Endothelial cell of umbilical vein (primary cell): ENCODE measurements around the gene KIF4A.
"Not testable (repeated sequence)": the region's sequence is repeated elsewhere in the genome, so short reads cannot be mapped to it uniquely, and the experiment has no call there.

Source experiments
- EZH2 ChIP-seq: IDR thresholded peaks from 2 replicates; pipeline ENCODE4 v1.6.1; 2012; ENCODE audit warnings: borderline replicate concordance, low read depth, mild to moderate bottlenecking, moderate library complexity, low read length, inconsistent platforms; ENCODE audit not compliant: severe bottlenecking
- FOS ChIP-seq: IDR thresholded peaks from 2 replicates; pipeline ENCODE4 v1.6.1; 2011; ENCODE audit warnings: mild to moderate bottlenecking, low read length, moderate library complexity, borderline replicate concordance; ENCODE audit not compliant: insufficient read depth
- JUN ChIP-seq: IDR thresholded peaks from 2 replicates; pipeline ENCODE4 v1.6.1; 2011; ENCODE audit warnings: borderline replicate concordance, low read depth; ENCODE audit not compliant: insufficient read length, insufficient read depth
- POLR2A ChIP-seq: IDR thresholded peaks from 2 replicates; pipeline ENCODE4 v1.6.1; 2012; ENCODE audit warnings: low read depth, mild to moderate bottlenecking, control low read depth, low read length
- POLR2AphosphoS5 ChIP-seq: IDR thresholded peaks from 2 replicates; pipeline ENCODE4 v1.6.1; 2012; ENCODE audit warnings: low read depth, mild to moderate bottlenecking, control low read depth, low read length, moderate library complexity; ENCODE audit not compliant: insufficient read depth
- TF ChIP-seq, protein P1 (sequence below), 2 donors: IDR thresholded peaks; 1 replicate in 1 of 2; 2 replicates in 1 of 2; pipeline ENCODE4 v1.5.1; 2011; ENCODE audit warnings: low read length in 2 of 2, mild to moderate bottlenecking in 2 of 2, moderate library complexity in 2 of 2, control low read depth in 1 of 2, inconsistent platforms in 1 of 2, low read depth in 1 of 2; ENCODE audit not compliant: insufficient read depth in 1 of 2; ENCODE audit errors: extremely low read depth in 1 of 2
- TF ChIP-seq, protein P2 (sequence below): IDR thresholded peaks from 2 replicates; pipeline ENCODE4 v1.6.1; 2011; ENCODE audit not compliant: insufficient read depth, insufficient read length

DNA sequence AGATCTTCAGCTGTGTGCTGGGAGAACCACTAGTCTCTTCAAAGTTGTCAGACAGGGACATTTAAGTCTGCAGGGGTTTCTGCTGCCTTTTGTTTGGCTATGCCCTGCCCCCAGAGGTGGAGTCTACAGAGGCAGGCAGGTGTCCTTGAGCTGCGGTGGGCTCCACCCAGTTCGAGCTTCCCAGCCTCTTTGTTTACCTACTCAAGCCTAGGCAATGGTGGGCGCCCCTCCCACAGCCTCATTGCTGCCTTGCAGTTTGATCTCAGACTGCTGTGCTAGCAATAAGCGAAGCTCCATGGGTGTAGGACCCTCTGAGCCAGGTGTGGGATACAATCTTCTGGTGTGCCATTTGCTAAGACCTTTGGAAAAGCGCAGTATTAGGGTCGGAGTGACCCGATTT, 78.8 kb downstream of the KIF4A start:
- TF ChIP-seq, protein P1, sequence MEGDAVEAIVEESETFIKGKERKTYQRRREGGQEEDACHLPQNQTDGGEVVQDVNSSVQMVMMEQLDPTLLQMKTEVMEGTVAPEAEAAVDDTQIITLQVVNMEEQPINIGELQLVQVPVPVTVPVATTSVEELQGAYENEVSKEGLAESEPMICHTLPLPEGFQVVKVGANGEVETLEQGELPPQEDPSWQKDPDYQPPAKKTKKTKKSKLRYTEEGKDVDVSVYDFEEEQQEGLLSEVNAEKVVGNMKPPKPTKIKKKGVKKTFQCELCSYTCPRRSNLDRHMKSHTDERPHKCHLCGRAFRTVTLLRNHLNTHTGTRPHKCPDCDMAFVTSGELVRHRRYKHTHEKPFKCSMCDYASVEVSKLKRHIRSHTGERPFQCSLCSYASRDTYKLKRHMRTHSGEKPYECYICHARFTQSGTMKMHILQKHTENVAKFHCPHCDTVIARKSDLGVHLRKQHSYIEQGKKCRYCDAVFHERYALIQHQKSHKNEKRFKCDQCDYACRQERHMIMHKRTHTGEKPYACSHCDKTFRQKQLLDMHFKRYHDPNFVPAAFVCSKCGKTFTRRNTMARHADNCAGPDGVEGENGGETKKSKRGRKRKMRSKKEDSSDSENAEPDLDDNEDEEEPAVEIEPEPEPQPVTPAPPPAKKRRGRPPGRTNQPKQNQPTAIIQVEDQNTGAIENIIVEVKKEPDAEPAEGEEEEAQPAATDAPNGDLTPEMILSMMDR (IDR thresholded peaks at IDR 0.05; ENCODE audit: extremely low read depth in 1 of 2, insufficient read depth in 1 of 2, low read depth in 1 of 2, low read length in 2 of 2): not testable (repeated sequence)
- TF ChIP-seq EZH2, POLR2A, POLR2AphosphoS5, JUN, FOS: not testable (repeated sequence)
- TF ChIP-seq, protein P2, sequence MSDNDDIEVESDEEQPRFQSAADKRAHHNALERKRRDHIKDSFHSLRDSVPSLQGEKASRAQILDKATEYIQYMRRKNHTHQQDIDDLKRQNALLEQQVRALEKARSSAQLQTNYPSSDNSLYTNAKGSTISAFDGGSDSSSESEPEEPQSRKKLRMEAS: not testable (repeated sequence)
